GM12873 (cell line): ENCODE data around the gene RFFL.

ENCODE experiments used
- TF ChIP-seq, protein P1 (sequence below): IDR thresholded peaks from 2 replicates; pipeline ENCODE4 v1.5.1; 2012; ENCODE audit warnings: low read depth, mild to moderate bottlenecking, moderate library complexity, low read length, control low read depth; ENCODE audit not compliant: insufficient read depth; ENCODE audit errors: missing control alignments

RFFL gene

GRCh38 chr17:35051579-35052240, 11.8 kb downstream of the RFFL start:
- TF ChIP-seq, protein P1, sequence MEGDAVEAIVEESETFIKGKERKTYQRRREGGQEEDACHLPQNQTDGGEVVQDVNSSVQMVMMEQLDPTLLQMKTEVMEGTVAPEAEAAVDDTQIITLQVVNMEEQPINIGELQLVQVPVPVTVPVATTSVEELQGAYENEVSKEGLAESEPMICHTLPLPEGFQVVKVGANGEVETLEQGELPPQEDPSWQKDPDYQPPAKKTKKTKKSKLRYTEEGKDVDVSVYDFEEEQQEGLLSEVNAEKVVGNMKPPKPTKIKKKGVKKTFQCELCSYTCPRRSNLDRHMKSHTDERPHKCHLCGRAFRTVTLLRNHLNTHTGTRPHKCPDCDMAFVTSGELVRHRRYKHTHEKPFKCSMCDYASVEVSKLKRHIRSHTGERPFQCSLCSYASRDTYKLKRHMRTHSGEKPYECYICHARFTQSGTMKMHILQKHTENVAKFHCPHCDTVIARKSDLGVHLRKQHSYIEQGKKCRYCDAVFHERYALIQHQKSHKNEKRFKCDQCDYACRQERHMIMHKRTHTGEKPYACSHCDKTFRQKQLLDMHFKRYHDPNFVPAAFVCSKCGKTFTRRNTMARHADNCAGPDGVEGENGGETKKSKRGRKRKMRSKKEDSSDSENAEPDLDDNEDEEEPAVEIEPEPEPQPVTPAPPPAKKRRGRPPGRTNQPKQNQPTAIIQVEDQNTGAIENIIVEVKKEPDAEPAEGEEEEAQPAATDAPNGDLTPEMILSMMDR = no peak

GRCh38 chr17:35051183-35051578, 12.3 kb downstream of the RFFL start:
- TF ChIP-seq, protein P1 = no peak

DNA sequence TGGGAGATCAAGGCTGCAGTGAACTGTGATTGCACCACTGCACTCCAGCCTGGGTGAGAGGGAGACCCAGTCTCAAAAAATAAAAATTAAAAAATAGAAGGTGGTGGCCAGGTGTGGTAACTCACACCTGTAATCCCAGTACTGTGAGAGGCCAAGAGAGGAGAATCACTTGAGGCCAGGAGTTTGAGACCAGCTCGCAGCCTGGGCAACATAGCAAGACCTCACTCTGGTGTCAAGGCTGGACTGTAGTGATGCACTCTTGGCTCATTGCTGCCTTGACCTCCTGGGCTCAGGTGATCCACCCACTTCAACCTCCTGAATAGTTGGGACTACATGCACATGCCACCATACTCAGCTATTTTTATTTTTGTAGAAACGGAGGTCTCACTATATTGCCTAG, 13.3 kb downstream of the RFFL start:
- TF ChIP-seq, protein P1 = no peak

DNA sequence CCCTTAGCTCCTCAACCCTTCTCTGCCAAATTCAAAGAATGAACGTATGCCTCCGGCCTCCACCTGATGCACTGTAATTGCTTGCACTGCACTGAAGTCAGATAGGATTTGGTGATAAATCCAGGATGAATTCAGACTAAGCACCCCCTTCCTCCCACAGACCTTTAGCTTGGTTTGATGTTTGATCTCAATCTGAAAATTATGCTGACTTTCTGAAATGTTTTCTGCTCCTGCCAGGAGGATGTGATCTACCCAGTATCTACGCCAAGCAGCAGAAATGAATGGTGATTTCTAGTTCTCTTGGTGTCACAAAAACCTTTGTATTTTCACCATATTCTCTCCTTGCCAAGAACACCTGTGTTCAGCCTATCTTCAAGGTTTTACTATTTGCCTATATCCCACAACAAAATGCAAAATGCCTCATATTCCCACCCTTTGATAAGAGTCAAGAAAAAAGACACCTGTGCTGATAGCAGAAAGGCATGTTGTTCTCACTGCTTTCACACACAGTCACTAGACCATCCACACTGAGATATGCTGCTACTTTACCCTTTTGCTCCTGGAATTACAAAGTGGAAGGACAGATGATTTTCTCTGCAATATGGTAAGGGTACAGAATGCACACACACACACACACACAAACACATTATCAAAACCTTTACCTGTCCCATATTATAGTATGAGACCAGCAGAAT, 14.7 kb downstream of the RFFL start:
- TF ChIP-seq, protein P1 = no peak

DNA sequence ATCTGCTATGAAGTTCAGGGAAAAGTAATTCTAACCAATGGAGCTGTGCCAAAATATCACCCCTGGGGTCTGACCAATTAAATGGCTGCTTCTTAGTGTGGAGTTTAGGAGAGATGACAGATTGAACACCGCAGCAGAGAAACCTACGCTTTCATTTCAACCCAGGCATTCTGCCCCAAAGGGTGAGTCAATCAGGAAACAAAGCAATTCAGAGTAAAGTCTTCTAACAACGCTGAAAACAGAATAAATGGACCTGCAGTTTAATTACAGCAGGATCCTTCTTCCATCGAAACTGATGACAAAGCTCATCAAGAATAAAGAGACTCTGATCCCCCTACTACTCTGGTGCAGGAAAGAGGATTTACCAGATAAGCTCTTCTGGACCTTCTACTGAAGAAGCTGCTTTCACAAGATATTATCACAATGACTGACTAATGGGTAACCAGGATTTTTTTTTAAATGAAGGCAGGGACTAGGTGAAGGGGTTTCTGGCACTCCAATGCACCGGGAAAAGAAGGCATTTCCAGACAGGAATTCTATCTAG, 16.7 kb downstream of the RFFL start:
- TF ChIP-seq, protein P1 = no peak

GRCh38 chr17:35046245-35046644, 17.3 kb downstream of the RFFL start:
- TF ChIP-seq, protein P1 = no peak

DNA sequence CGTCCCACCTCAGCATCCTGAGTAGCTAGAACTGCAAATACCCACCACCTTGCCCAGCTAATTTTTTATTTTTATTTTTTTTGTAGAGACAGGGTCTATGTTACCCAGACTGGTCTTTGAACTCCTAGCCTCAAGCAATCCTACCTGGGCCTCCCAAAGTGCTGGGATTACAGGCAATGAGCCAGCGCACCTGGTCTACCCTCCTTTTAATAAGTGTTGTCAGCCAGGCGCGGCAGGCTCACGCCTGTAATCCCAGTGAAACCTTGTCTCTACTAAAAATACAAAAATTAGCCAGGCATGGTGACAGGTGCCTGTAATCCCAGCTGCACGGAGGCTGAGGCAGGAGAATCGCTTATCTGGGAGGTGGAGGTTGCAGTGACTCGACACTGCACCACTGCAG, 19.3 kb downstream of the RFFL start:
- TF ChIP-seq, protein P1 = no peak
